H1 (cell line): Measurements from ENCODE around the gene USP24. TPM values are rescaled to one million over a fixed set of nuclear protein-coding genes. Genes with fewer than 3 reads are reported as not detected.

Experiments
- CTCF ChIA-PET: fragments of 300-600 bp; sonication (Branson Sonifier 250); formaldehyde crosslinking; loops from one replicate; lab custom pipeline; 2021; ENCODE audit not compliant: partially characterized antibody; lab: Charles Lee
- POLR2A ChIA-PET: fragments of 300-600 bp; sonication (Branson Sonifier 250); formaldehyde crosslinking; loops from one replicate; lab custom pipeline; 2021; ENCODE audit warnings: inconsistent platforms; ENCODE audit not compliant: partially characterized antibody; lab: Charles Lee
- DNase-seq, 2 experiments: peaks; one replicate each; pipeline versions ENCODE4 v3.0.0 to v3.0.0-alpha.2; 2010 to 2022; ENCODE audit warnings: low spot score in 2 of 2, low read depth in 1 of 2, mixed read lengths in 1 of 2
- FAIRE-seq: peaks from 2 replicates; lab custom pipeline; 2011; peaks lifted over from hg19 to GRCh38; lab: Jason Lieb, UNC
- H2AFZ ChIP-seq: 2 replicates; pipeline ENCODE4 v1.8.1; 2012; ENCODE audit warnings: low read length, inconsistent platforms
- H2AK5ac ChIP-seq: 2 replicates; pipeline ENCODE4 v1.6.1; 2013; ENCODE audit warnings: low read depth, low read length
- H2BK120ac ChIP-seq: replicated peaks from 2 replicates; pipeline ENCODE3; 2013; ENCODE audit warnings: low read depth, low read length, inconsistent platforms
- H2BK12ac ChIP-seq: 2 replicates; pipeline ENCODE4 v1.6.1; 2013; ENCODE audit warnings: low read depth, low read length
- H2BK15ac ChIP-seq: 2 replicates; pipeline ENCODE4 v1.6.1; 2013; ENCODE audit warnings: low read length
- H2BK20ac ChIP-seq: 2 replicates; pipeline ENCODE4 v1.6.1; 2013; ENCODE audit warnings: low read length
- H2BK5ac ChIP-seq: 2 replicates; pipeline ENCODE4 v1.6.1; 2013; ENCODE audit warnings: low read depth, low read length
- H3K14ac ChIP-seq: 2 replicates; pipeline ENCODE4 v1.6.1; 2013; ENCODE audit warnings: inconsistent platforms; ENCODE audit not compliant: insufficient read length
- H3K18ac ChIP-seq: 2 replicates; pipeline ENCODE4 v1.6.1; 2013; ENCODE audit warnings: low read length; ENCODE audit errors: extremely low read depth
- H3K23ac ChIP-seq: 2 replicates; pipeline ENCODE4 v1.6.1; 2013; ENCODE audit warnings: inconsistent platforms; ENCODE audit not compliant: insufficient read length
- H3K23me2 ChIP-seq: 2 replicates; pipeline ENCODE4 v1.6.1; 2013; ENCODE audit warnings: low read depth, low read length
- H3K27ac ChIP-seq: 2 replicates; pipeline ENCODE4 v1.6.1; 2011; ENCODE audit warnings: low read depth, low read length, inconsistent platforms
- H3K27me3 ChIP-seq, 4 experiments: replicated peaks in 1 of 4; 1 replicate in 1 of 4; 2 replicates in 3 of 4; pipeline versions ENCODE4 v1.6.1 to v1.8.1; 2011 to 2013; ENCODE audit warnings: low read length in 3 of 4, mild to moderate bottlenecking in 3 of 4, inconsistent platforms in 2 of 4, mixed read lengths in 2 of 4, moderate library complexity in 1 of 4; ENCODE audit not compliant: control insufficient read depth in 3 of 4, insufficient read depth in 3 of 4; ENCODE audit errors: extremely low read depth in 1 of 4
- H3K36me3 ChIP-seq, 4 experiments: 2 replicates each; pipeline versions ENCODE4 v1.6.1 to v1.8.1; 2011 to 2013; ENCODE audit warnings: mild to moderate bottlenecking in 4 of 4, low read length in 3 of 4, moderate library complexity in 2 of 4, control low read depth in 1 of 4, inconsistent platforms in 1 of 4; ENCODE audit not compliant: insufficient read depth in 4 of 4, control insufficient read depth in 2 of 4
- H3K4ac ChIP-seq: replicated peaks from 2 replicates; pipeline ENCODE3; 2013; ENCODE audit warnings: low read length, low read depth, mixed read lengths, inconsistent platforms; ENCODE audit not compliant: insufficient read length
- H3K4me1 ChIP-seq, 4 experiments: replicated peaks in 1 of 4; 1 replicate in 1 of 4; 2 replicates in 3 of 4; pipeline versions ENCODE4 v1.6.1 to v1.8.1; 2011 to 2013; ENCODE audit warnings: low read length in 3 of 4, inconsistent platforms in 2 of 4, mixed read lengths in 1 of 4; ENCODE audit not compliant: insufficient read depth in 4 of 4, control insufficient read depth in 3 of 4
- H3K4me2 ChIP-seq, 2 experiments: 2 replicates each; pipeline versions ENCODE4 v1.6.1 to v1.8.1; 2011 to 2013; ENCODE audit warnings: low read depth in 2 of 2, low read length in 2 of 2, control low read depth in 1 of 2, inconsistent platforms in 1 of 2, mild to moderate bottlenecking in 1 of 2; ENCODE audit not compliant: insufficient read depth in 1 of 2
- H3K4me3 ChIP-seq, 4 experiments: fragments of 200-600, 300-600 bp in 1 of 4; sonication (generic), shearing (Covaris generic), sonication (Bioruptor Twin) in 1 of 4; 2 replicates each; pipeline versions ENCODE4 v1.5.1 to v1.8.1; 2011 to 2016; ENCODE audit warnings: low read length in 4 of 4, low read depth in 3 of 4, control low read depth in 2 of 4, inconsistent platforms in 2 of 4, mild to moderate bottlenecking in 2 of 4, mixed read lengths in 1 of 4, moderate library complexity in 1 of 4; ENCODE audit not compliant: insufficient read depth in 2 of 4; ENCODE audit errors: extremely low read depth in 1 of 4
- H3K56ac ChIP-seq: replicated peaks from 2 replicates; pipeline ENCODE3; 2013; ENCODE audit warnings: low read depth, mild to moderate bottlenecking, mixed read lengths, low read length, inconsistent platforms; ENCODE audit not compliant: insufficient read length
- H3K79me1 ChIP-seq: 2 replicates; pipeline ENCODE4 v1.6.1; 2013; ENCODE audit warnings: low read depth, low read length, control low read depth
- H3K79me2 ChIP-seq, 2 experiments: 2 replicates each; pipeline versions ENCODE4 v1.6.1 to v1.8.1; 2012 to 2013; ENCODE audit warnings: low read length in 2 of 2, mild to moderate bottlenecking in 2 of 2, inconsistent platforms in 1 of 2; ENCODE audit not compliant: insufficient read depth in 2 of 2, control insufficient read depth in 1 of 2
- H3K9ac ChIP-seq, 4 experiments: replicated peaks in 1 of 4; 1 replicate in 1 of 4; 2 replicates in 3 of 4; pipeline versions ENCODE4 v1.6.1 to v1.8.1; 2011 to 2013; ENCODE audit warnings: low read depth in 3 of 4, low read length in 3 of 4, control low read depth in 2 of 4, mild to moderate bottlenecking in 2 of 4, moderate library complexity in 2 of 4, inconsistent platforms in 1 of 4; ENCODE audit errors: extremely low read depth in 1 of 4
- H3K9me3 ChIP-seq, 2 experiments: 2 replicates each; pipeline versions ENCODE4 v1.6.1 to v1.8.1; 2012 to 2013; ENCODE audit warnings: mild to moderate bottlenecking in 2 of 2, moderate library complexity in 2 of 2, control low read depth in 1 of 2, inconsistent platforms in 1 of 2, low read depth in 1 of 2, low read length in 1 of 2, mixed read lengths in 1 of 2; ENCODE audit not compliant: insufficient read depth in 2 of 2
- H4K20me1 ChIP-seq, 2 experiments: replicated peaks in 1 of 2; 2 replicates each; pipeline versions ENCODE3 to v1.8.1; 2011 to 2013; ENCODE audit warnings: inconsistent platforms in 2 of 2, low read length in 2 of 2, mild to moderate bottlenecking in 1 of 2; ENCODE audit not compliant: insufficient read depth in 2 of 2, control insufficient read depth in 1 of 2
- H4K5ac ChIP-seq: 2 replicates; pipeline ENCODE4 v1.6.1; 2013; ENCODE audit warnings: low read length, low read depth, mixed read lengths, inconsistent platforms; ENCODE audit not compliant: insufficient read length
- H4K8ac ChIP-seq: 2 replicates; pipeline ENCODE4 v1.8.0; 2013; ENCODE audit warnings: mild to moderate bottlenecking, moderate library complexity, low read length, inconsistent platforms; ENCODE audit not compliant: insufficient read depth; ENCODE audit errors: extremely low read depth
- H4K91ac ChIP-seq: replicated peaks from 2 replicates; pipeline ENCODE3; 2013; ENCODE audit warnings: low read length, mixed read lengths, inconsistent platforms; ENCODE audit not compliant: insufficient read length
- EP300 ChIP-seq, 2 experiments: IDR thresholded peaks; 1 replicate in 1 of 2; 2 replicates in 1 of 2; pipeline ENCODE4 v1.6.1; 2011 to 2012; ENCODE audit warnings: low read depth in 2 of 2, low read length in 2 of 2, mild to moderate bottlenecking in 2 of 2, borderline replicate concordance in 1 of 2, inconsistent platforms in 1 of 2, moderate library complexity in 1 of 2
- RNF2 ChIP-seq: fragments of 200-900, 300-1000 bp; sonication (generic); IDR thresholded peaks from 2 replicates; pipeline ENCODE4 v1.7.1; 2016; ENCODE audit warnings: borderline replicate concordance, low read depth, mild to moderate bottlenecking, antibody characterized with exemption, low read length; ENCODE audit not compliant: poor library complexity, severe bottlenecking; ENCODE audit errors: missing control alignments
- SIX5 ChIP-seq: IDR thresholded peaks from 2 replicates; pipeline ENCODE4 v1.6.1; 2011; ENCODE audit warnings: mild to moderate bottlenecking, low read depth, low read length
- WGBS, 2 experiments: shearing (Covaris generic) in 1 of 2; methylation state at CpG; one replicate each; pipeline versions ENCODE4 v1.1.6 to v1.1.7; 2013 to 2015; ENCODE audit warnings: low lambda C conversion rate in 2 of 2, mixed read lengths in 2 of 2, inconsistent platforms in 1 of 2, low coverage in 1 of 2, missing lambda C conversion rate in 1 of 2; ENCODE audit not compliant: insufficient replicate concordance in 2 of 2, insufficient coverage in 1 of 2, insufficient read length in 1 of 2; ENCODE audit errors: extremely low coverage in 1 of 2, missing lambda C conversion rate in 1 of 2; 5-methylcytosine and 5-hydroxymethylcytosine counted together
- polyA plus RNA-seq, 7 experiments: library from polyadenylated mRNA; depleted of rRNA in 3 of 7; stranded (reverse) in 5 of 7; unstranded in 2 of 7; fragments of >200 nt in 5 of 7; fragments of 200-250 nt in 2 of 7; gene quantifications; 1 replicate in 5 of 7; 2 replicates in 1 of 7; 4 replicates in 1 of 7; pipeline versions ENCODE4 v1.2.1 to v1.2.3, GENCODE V29; 2011 to 2013; ENCODE audit warnings: missing spikeins in 2 of 7, mixed read lengths in 2 of 7
- total RNA-seq: library from RNA; stranded (reverse); fragmentation: NEBNext Ultra II Directional; extraction: Animal tissue kit (Norgen Biotek cat#: 25700); gene quantifications from 2 replicates; pipeline ENCODE4 v1.2.1, GENCODE V29; 2021

The USP24 gene
- total and polyA plus RNA-seq, 2 of the 8 experiments (the other 6 are each of a cell fraction or from before 2014, with no cell fraction given) = 11.1 to 34.6 TPM

DNA sequence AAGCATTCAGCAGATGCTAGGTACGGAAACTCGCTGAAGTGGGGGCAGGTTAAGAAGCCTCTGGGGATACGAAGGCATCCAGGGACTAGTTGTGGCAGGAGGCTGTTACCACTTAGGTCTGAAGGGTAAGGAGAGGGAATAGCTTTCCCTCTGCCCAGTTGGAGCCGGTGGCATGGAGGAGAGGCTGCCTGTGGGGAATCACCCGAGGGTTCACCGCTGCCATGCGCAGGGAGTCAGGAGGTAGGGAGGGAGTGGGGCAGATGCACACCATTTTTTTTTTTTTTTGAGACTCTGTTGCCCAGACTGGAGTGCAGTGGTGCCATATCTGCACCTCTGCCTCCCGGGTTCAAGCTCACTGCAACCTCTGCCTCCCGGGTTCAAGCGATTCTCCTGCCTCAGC, 169.7 kb downstream of the USP24 start:
- Histone ChIP-seq H2AFZ (no peak overlapping the region), H3K23ac (no peak overlapping the region), H3K79me1 (no peaks in the 10 kb centered on the region; the same call in none of the 2 replicates), H3K56ac (no peak overlapping the region), H2BK120ac (no peak overlapping the region), H3K4me1 (peaks cover 0 to 4% (median 3%) of the 10 kb centered on the region in 4 experiments; a peak in 4 of 7 replicates), H4K5ac (no peak overlapping the region), H2BK20ac (no peak overlapping the region), H3K27me3 (peaks cover 0 to 10% (median 9%) of the 10 kb centered on the region in 4 experiments; a peak in 5 of 7 replicates), H3K9me3 (no peaks in the 10 kb centered on the region), H4K91ac (no peak overlapping the region), H4K20me1 (peaks cover 0 to 41% of the 10 kb centered on the region in 2 experiments), H3K27ac (no peak overlapping the region), H3K18ac (no peak overlapping the region), H4K8ac (no peak overlapping the region), H3K23me2 (peaks cover 3% of the 10 kb centered on the region; the same call in 1 of the 2 replicates), H2BK15ac (no peak overlapping the region), H3K4me2 (no peak overlapping the region), H3K4ac (no peak overlapping the region), H2BK12ac (no peak overlapping the region), H3K9ac (no peak overlapping the region), H3K79me2 (peaks cover 6 to 16% of the 10 kb centered on the region in 2 experiments; a peak in 2 of 4 replicates), H3K36me3 (peaks cover 0 to 17% (median 0%) of the 10 kb centered on the region in 4 experiments; a peak in 1 of 8 replicates), H3K14ac (no peak overlapping the region), H2BK5ac (no peak overlapping the region), H2AK5ac (no peak overlapping the region), H3K4me3 (no peak overlapping the region)
- ChIA-PET CTCF (interaction anchor here (0.7 to 2.1 kb wide), 5 partner anchors 13 to 100 kb away, joined by 3 to 6 read pairs (median 4); no protein-coding TSS in a partner anchor), POLR2A (no interaction called here)
- DNase-seq (no peak), FAIRE-seq (no peak)
- 98% methylated on average over 10 of the region's 10 CpGs; no CpG with 5 or more reads in 1 of the 2 experiments for WGBS, 2 experiments
- TF ChIP-seq RNF2 (no peak), SIX5 (no peak), EP300 (IDR thresholded peaks at IDR 0.05; ENCODE audit: borderline replicate concordance in 1 of 2, low read depth in 2 of 2, low read length in 2 of 2) (no peak)
